WI38 (cell line): ENCODE results near the gene SLC6A8.
A peak's percentile ranks its signal among the peaks of the same experiment; 100 is the strongest.

ENCODE experiments used
- H3K4me3 ChIP-seq: 2 replicates; pipeline ENCODE4 v1.5.1; 2011; ENCODE audit warnings: low read depth, mild to moderate bottlenecking, control low read depth, low read length
- CTCF ChIP-seq: IDR thresholded peaks from 2 replicates; pipeline ENCODE4 v1.5.1; 2012; ENCODE audit warnings: low read depth, mild to moderate bottlenecking, control low read depth, low read length

The SLC6A8 gene

GRCh38 chrX:153649915-153650782, 37.6 kb upstream of the SLC6A8 start:
- H3K4me3 ChIP-seq = no peak overlapping the region
- no peak for TF ChIP-seq CTCF

- no peak overlapping the region for H3K4me3 ChIP-seq
- TF ChIP-seq CTCF = no peak
Observed at GRCh38 chrX:153650959-153651358, 36.8 kb upstream of the SLC6A8 start.

- no peak overlapping the region for H3K4me3 ChIP-seq
- TF ChIP-seq CTCF = peak; percentile 29; the same call in 1 of the 2 replicates
Observed at GRCh38 chrX:153651540-153652079, 36.1 kb upstream of the SLC6A8 start.

GRCh38 chrX:153653556-153653955, 34.2 kb upstream of the SLC6A8 start:
- TF ChIP-seq CTCF = no peak

GRCh38 chrX:153657161-153657560, 30.6 kb upstream of the SLC6A8 start:
- no peak for TF ChIP-seq CTCF
- H3K4me3 ChIP-seq = no peak overlapping the region

More at GRCh38 chrX:153653556-153653955, 34.2 kb upstream of the SLC6A8 start:
- no peak overlapping the region for H3K4me3 ChIP-seq

- H3K4me3 ChIP-seq = no peak overlapping the region
- no peak for TF ChIP-seq CTCF
Observed at GRCh38 chrX:153659268-153659667, 28.5 kb upstream of the SLC6A8 start.

GRCh38 chrX:153662266-153662665, 25.5 kb upstream of the SLC6A8 start:
- TF ChIP-seq CTCF = peak; percentile 20; the same call in 1 of the 2 replicates
- no peak overlapping the region for H3K4me3 ChIP-seq
